Measurements from ENCODE around the gene PHLPP1. TPM values are rescaled to one million over a fixed set of nuclear protein-coding genes. Genes with fewer than 3 reads are reported as not detected.

Gene PHLPP1
- total RNA-seq, 6 donors from 2014 or later, result 8.2 to 15.5 (median 13.2) TPM

DNA sequence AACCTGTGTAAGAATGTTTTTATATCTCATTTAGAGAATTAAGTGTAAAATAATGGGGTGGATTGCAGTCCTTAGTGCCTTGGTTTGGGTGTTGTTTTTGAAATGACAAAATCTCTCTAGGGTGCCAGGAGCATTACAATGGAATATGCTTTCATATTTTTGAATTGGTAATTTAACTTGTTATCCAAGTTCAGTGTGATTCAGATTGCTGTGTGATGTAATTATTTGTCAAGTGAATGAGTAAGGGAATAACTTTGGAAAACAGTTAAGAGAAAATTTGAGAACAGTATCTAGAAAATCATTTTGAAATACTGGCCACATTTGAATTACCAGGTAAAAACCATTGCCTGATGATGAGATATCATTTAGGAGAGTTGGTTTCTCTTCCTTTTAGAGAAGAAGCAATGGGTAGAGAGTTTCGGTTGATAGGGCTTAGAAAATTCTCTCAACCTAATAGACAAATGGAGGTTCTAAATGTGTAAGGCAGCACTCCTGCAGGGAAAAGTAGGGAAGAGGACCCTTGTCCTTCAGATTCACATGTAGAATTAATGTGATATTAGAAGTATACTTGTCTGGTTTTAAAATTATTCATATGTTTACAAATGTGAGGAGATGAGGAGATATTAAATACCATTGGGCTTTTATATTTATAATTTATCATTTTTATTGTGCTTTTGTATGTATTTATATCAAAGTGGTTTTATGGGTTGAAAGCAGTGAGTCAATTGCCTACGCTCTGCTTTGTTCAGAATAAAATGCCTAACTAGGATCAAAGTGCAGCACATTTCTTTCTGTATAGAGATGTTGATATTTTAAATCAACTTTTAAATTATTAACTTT lies 124.8 kb downstream of the PHLPP1 start:
- Histone ChIP-seq H3K4me1 (peaks cover 0 to 4% (median 1%) of the 10 kb centered on the region in 4 donors), H3K4me3 (no peak overlapping the region), H3K27ac (no peak overlapping the region), H3K36me3 (no peaks in the 10 kb centered on the region), H3K9me3 (no peaks in the 10 kb centered on the region), H3K27me3 (no peaks in the 10 kb centered on the region)
- 88% methylated on average over 2 of the region's 2 CpGs for WGBS, 2 donors
- no peak for DNase-seq
- no peak for TF ChIP-seq EP300 (IDR thresholded peaks at IDR 0.05)
- TF ChIP-seq POLR2AphosphoS5 (IDR thresholded peaks at IDR 0.05), result no peak
- TF ChIP-seq POLR2A (IDR thresholded peaks at IDR 0.05), result no peak
- no peak for TF ChIP-seq CTCF (IDR thresholded peaks at IDR 0.05)
- ATAC-seq (ENCODE audit: low FRiP score in 2 of 2), result peak in 1 of 2 donors; percentile 55

DNA sequence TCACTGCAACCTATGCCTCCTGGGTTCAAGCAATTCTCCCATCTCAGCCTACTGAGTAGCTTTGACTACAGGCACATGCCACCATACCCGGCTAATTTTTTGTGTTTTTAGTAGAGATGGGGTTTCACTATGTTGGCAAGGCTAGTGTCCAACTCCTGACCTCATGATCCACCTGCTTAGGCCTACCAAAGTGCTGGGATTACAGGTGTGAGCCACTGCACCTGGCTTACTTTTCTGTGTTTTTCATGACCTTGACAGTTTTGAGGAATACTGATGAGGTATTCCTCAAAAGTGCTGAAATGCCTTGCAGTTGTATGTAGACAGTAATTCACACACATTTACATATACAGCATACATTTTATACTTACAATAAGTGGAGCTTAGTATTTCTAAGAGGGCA lies 126.1 kb downstream of the PHLPP1 start:
- Histone ChIP-seq H3K9me3 (no peaks in the 10 kb centered on the region), H3K27me3 (no peaks in the 10 kb centered on the region), H3K4me1 (no peaks in the 10 kb centered on the region), H3K36me3 (no peaks in the 10 kb centered on the region), H3K27ac (no peak overlapping the region), H3K4me3 (no peak overlapping the region)
- ATAC-seq (ENCODE audit: low FRiP score in 2 of 2) (no peak), DNase-seq (no peak)
- WGBS, 2 donors, result 100% methylated on average over 1 of the region's 1 CpG
- no peak for TF ChIP-seq EP300 (IDR thresholded peaks at IDR 0.05)
- TF ChIP-seq POLR2A (IDR thresholded peaks at IDR 0.05), result no peak
- no peak for TF ChIP-seq POLR2AphosphoS5 (IDR thresholded peaks at IDR 0.05)
- TF ChIP-seq CTCF (IDR thresholded peaks at IDR 0.05), result no peak

DNA sequence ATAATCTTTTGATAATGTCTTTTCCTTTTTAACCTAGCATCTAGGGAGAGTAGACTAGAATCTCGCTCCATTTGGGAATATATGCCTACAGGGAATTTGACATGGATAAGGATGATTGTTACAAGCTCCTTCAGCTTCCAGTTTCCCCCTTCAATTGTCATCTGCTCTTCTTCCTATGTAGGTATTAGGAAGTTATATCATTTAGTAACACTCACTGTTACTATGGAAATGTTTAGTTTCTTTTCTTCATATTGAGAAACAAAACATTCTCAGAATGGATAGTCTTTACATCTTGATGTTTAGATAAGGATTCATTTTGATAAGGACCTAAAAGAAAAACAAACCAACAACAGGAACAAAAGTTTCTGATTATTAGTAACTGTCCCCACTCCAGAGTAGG lies 127.6 kb downstream of the PHLPP1 start:
- WGBS, 2 donors, result 90 to 92% methylated on average over 1 of the region's 1 CpG

GRCh38 chr18:62844850-62845643 lies 129.7 kb downstream of the PHLPP1 start:
- Histone ChIP-seq H3K9me3 (no peaks in the 10 kb centered on the region), H3K4me1 (no peaks in the 10 kb centered on the region), H3K27me3 (no peaks in the 10 kb centered on the region), H3K36me3 (no peaks in the 10 kb centered on the region), H3K27ac (no peak overlapping the region), H3K4me3 (no peak overlapping the region)
- WGBS, 2 donors, result 80 to 83% methylated on average over 7 of the region's 7 CpGs
- DNase-seq (no peak), ATAC-seq (ENCODE audit: low FRiP score in 2 of 2) (no peak)
- TF ChIP-seq EP300 (IDR thresholded peaks at IDR 0.05) (no peak), CTCF (IDR thresholded peaks at IDR 0.05) (no peak), POLR2AphosphoS5 (IDR thresholded peaks at IDR 0.05) (no peak), POLR2A (IDR thresholded peaks at IDR 0.05) (no peak)

More for the DNA sequence above, 127.6 kb downstream of the PHLPP1 start:
- no peak for TF ChIP-seq POLR2AphosphoS5 (IDR thresholded peaks at IDR 0.05)
- no peak for TF ChIP-seq POLR2A (IDR thresholded peaks at IDR 0.05)
- TF ChIP-seq CTCF (IDR thresholded peaks at IDR 0.05), result no peak
- Histone ChIP-seq H3K36me3 (no peaks in the 10 kb centered on the region), H3K4me1 (no peaks in the 10 kb centered on the region), H3K27ac (no peak overlapping the region), H3K27me3 (no peaks in the 10 kb centered on the region), H3K9me3 (no peaks in the 10 kb centered on the region), H3K4me3 (no peak overlapping the region)
- no peak for DNase-seq
- no peak for ATAC-seq (ENCODE audit: low FRiP score in 2 of 2)

Data from upper lobe of left lung (tissue), 6 donors.